Globus pallidus (tissue), 1 donor: ENCODE results near the gene CDKN1B.

ENCODE experiments used
- DNase-seq: peaks from one replicate; pipeline ENCODE4 v3.0.0-alpha.2; 2015; ENCODE audit warnings: low spot score

The CDKN1B gene

GRCh38 chr12:12759234-12759915 is 42.2 kb downstream of the CDKN1B start:
- DNase-seq: no peak

- no peak for DNase-seq
Measured at GRCh38 chr12:12764824-12765223, 47.7 kb downstream of the CDKN1B start.

- DNase-seq: no peak
Measured at GRCh38 chr12:12770262-12770661, 53.1 kb downstream of the CDKN1B start.
